ENCODE data around the gene NHERF1.

NHERF1 gene

DNA sequence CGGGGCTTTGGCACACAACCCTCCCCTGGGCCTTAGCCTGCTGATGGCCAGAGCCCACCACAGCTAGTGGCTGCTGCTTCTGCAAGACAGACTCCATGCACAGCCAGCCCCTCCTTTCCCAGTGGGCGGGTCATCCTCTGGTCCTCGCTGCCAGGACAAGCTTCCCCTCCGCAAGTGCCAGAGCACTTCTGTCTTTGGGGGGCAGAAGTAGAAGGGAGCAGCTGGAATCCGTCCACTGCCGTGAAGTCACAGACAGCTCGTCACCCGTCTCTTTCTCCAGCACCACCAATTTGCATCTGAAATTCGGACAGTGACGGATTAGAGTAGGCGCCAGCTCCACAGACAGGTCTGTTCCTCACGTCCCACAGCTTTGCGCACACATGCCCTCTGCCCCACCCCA is 59.0 kb downstream of the NHERF1 start:
- TF ChIP-seq, protein P1, sequence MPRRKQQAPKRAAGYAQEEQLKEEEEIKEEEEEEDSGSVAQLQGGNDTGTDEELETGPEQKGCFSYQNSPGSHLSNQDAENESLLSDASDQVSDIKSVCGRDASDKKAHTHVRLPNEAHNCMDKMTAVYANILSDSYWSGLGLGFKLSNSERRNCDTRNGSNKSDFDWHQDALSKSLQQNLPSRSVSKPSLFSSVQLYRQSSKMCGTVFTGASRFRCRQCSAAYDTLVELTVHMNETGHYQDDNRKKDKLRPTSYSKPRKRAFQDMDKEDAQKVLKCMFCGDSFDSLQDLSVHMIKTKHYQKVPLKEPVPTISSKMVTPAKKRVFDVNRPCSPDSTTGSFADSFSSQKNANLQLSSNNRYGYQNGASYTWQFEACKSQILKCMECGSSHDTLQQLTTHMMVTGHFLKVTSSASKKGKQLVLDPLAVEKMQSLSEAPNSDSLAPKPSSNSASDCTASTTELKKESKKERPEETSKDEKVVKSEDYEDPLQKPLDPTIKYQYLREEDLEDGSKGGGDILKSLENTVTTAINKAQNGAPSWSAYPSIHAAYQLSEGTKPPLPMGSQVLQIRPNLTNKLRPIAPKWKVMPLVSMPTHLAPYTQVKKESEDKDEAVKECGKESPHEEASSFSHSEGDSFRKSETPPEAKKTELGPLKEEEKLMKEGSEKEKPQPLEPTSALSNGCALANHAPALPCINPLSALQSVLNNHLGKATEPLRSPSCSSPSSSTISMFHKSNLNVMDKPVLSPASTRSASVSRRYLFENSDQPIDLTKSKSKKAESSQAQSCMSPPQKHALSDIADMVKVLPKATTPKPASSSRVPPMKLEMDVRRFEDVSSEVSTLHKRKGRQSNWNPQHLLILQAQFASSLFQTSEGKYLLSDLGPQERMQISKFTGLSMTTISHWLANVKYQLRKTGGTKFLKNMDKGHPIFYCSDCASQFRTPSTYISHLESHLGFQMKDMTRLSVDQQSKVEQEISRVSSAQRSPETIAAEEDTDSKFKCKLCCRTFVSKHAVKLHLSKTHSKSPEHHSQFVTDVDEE (CRISPR knock-in tag; IDR thresholded peaks at IDR 0.05): no peak
- TF ChIP-seq, protein P2, sequence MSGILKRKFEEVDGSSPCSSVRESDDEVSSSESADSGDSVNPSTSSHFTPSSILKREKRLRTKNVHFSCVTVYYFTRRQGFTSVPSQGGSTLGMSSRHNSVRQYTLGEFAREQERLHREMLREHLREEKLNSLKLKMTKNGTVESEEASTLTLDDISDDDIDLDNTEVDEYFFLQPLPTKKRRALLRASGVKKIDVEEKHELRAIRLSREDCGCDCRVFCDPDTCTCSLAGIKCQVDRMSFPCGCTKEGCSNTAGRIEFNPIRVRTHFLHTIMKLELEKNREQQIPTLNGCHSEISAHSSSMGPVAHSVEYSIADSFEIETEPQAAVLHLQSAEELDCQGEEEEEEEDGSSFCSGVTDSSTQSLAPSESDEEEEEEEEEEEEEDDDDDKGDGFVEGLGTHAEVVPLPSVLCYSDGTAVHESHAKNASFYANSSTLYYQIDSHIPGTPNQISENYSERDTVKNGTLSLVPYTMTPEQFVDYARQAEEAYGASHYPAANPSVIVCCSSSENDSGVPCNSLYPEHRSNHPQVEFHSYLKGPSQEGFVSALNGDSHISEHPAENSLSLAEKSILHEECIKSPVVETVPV (CRISPR knock-in tag; IDR thresholded peaks at IDR 0.05): no peak
- no peak for TF ChIP-seq ZNF565 (CRISPR knock-in tag; conservative IDR thresholded peaks at IDR 0.05; ENCODE audit: low read depth)
- TF ChIP-seq, protein P3, sequence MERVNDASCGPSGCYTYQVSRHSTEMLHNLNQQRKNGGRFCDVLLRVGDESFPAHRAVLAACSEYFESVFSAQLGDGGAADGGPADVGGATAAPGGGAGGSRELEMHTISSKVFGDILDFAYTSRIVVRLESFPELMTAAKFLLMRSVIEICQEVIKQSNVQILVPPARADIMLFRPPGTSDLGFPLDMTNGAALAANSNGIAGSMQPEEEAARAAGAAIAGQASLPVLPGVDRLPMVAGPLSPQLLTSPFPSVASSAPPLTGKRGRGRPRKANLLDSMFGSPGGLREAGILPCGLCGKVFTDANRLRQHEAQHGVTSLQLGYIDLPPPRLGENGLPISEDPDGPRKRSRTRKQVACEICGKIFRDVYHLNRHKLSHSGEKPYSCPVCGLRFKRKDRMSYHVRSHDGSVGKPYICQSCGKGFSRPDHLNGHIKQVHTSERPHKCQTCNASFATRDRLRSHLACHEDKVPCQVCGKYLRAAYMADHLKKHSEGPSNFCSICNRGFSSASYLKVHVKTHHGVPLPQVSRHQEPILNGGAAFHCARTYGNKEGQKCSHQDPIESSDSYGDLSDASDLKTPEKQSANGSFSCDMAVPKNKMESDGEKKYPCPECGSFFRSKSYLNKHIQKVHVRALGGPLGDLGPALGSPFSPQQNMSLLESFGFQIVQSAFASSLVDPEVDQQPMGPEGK (CRISPR knock-in tag; IDR thresholded peaks at IDR 0.05; ENCODE audit: borderline replicate concordance): no peak
- no peak for TF ChIP-seq ZNF8 (CRISPR knock-in tag; IDR thresholded peaks at IDR 0.05)
- no peak for TF ChIP-seq TCF4 (CRISPR knock-in tag; IDR thresholded peaks at IDR 0.05; ENCODE audit: borderline replicate concordance)
- no peak for TF ChIP-seq ARNTL (CRISPR knock-in tag; IDR thresholded peaks at IDR 0.05; ENCODE audit: borderline replicate concordance, low read depth)
- no peak for TF ChIP-seq GLIS3 (CRISPR knock-in tag; IDR thresholded peaks at IDR 0.05)
- no peak for TF ChIP-seq TOX (CRISPR knock-in tag; IDR thresholded peaks at IDR 0.05; ENCODE audit: borderline replicate concordance)
- no peak for ATAC-seq

DNA sequence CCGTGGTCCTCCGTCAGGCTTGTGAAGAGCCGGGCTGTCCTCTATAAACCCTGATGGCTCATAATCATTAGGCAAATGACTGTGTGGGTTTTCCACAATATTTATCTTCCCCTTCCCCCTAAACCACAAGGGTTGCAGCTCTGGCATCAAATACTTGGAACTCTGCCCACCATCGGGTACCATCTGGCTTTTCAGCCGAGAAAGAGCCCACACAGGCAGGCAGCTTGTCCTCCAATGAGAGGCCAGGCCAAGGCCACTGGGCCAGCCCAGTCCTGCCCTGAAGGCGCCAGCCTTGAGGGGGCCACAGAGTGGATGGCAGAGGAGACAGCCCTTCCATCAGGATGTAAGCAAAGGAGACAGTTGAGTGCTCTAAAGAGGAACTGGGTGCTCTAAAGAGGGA is 59.5 kb downstream of the NHERF1 start:
- TF ChIP-seq ZC3H10 (CRISPR knock-in tag; IDR thresholded peaks at IDR 0.05) (no peak), OSR1 (CRISPR knock-in tag; IDR thresholded peaks at IDR 0.05) (no peak), ZNF8 (CRISPR knock-in tag; IDR thresholded peaks at IDR 0.05) (no peak), TCF4 (CRISPR knock-in tag; IDR thresholded peaks at IDR 0.05; ENCODE audit: borderline replicate concordance) (no peak), CSDC2 (CRISPR knock-in tag; IDR thresholded peaks at IDR 0.05) (no peak), BACH2 (CRISPR knock-in tag; IDR thresholded peaks at IDR 0.05; ENCODE audit: borderline replicate concordance) (no peak), ZFP30 (CRISPR knock-in tag; IDR thresholded peaks at IDR 0.05) (no peak), ZFP3 (CRISPR knock-in tag; IDR thresholded peaks at IDR 0.05) (no peak), ARNTL (CRISPR knock-in tag; IDR thresholded peaks at IDR 0.05; ENCODE audit: borderline replicate concordance, low read depth) (no peak), ZNF565 (CRISPR knock-in tag; conservative IDR thresholded peaks at IDR 0.05; ENCODE audit: low read depth) (no peak), RARB (CRISPR knock-in tag; IDR thresholded peaks at IDR 0.05) (no peak), PPARA (CRISPR knock-in tag; IDR thresholded peaks at IDR 0.05; ENCODE audit: borderline replicate concordance) (no peak), GLIS3 (CRISPR knock-in tag; IDR thresholded peaks at IDR 0.05) (no peak), ISL1 (CRISPR knock-in tag; IDR thresholded peaks at IDR 0.05) (no peak)
- TF ChIP-seq, protein P4, sequence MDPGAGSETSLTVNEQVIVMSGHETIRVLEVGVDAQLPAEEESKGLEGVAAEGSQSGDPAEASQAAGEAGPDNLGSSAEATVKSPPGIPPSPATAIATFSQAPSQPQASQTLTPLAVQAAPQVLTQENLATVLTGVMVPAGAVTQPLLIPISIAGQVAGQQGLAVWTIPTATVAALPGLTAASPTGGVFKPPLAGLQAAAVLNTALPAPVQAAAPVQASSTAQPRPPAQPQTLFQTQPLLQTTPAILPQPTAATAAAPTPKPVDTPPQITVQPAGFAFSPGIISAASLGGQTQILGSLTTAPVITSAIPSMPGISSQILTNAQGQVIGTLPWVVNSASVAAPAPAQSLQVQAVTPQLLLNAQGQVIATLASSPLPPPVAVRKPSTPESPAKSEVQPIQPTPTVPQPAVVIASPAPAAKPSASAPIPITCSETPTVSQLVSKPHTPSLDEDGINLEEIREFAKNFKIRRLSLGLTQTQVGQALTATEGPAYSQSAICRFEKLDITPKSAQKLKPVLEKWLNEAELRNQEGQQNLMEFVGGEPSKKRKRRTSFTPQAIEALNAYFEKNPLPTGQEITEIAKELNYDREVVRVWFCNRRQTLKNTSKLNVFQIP (CRISPR knock-in tag; IDR thresholded peaks at IDR 0.05; ENCODE audit: borderline replicate concordance, low read depth): no peak
- TF ChIP-seq, protein P3 (CRISPR knock-in tag; IDR thresholded peaks at IDR 0.05; ENCODE audit: borderline replicate concordance): no peak
- TF ChIP-seq, protein P1 (CRISPR knock-in tag; IDR thresholded peaks at IDR 0.05): no peak
- TF ChIP-seq, protein P2 (CRISPR knock-in tag; IDR thresholded peaks at IDR 0.05): no peak
- TF ChIP-seq, protein P5, sequence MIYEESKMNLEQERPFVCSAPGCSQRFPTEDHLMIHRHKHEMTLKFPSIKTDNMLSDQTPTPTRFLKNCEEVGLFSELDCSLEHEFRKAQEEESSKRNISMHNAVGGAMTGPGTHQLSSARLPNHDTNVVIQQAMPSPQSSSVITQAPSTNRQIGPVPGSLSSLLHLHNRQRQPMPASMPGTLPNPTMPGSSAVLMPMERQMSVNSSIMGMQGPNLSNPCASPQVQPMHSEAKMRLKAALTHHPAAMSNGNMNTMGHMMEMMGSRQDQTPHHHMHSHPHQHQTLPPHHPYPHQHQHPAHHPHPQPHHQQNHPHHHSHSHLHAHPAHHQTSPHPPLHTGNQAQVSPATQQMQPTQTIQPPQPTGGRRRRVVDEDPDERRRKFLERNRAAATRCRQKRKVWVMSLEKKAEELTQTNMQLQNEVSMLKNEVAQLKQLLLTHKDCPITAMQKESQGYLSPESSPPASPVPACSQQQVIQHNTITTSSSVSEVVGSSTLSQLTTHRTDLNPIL (CRISPR knock-in tag; IDR thresholded peaks at IDR 0.05; ENCODE audit: low read depth): no peak
- ATAC-seq: peak; percentile 38

All from SK-N-SH treated with all-trans-retinoic acid at 6 μM for 48 hours (cell line).